HL-60 (cell line): ENCODE results near the gene PCCA.

Source experiments
- DNase-seq, 2 experiments: peaks; one replicate each; pipeline ENCODE4 v3.0.0-alpha.2; 2010 to 2020; ENCODE audit warnings: low read depth in 1 of 2, low spot score in 1 of 2
- H3K27ac ChIP-seq: fragments of 250-450 bp; sonication (Bioruptor Pico); replicated peaks from 2 replicates; pipeline ENCODE4 v1.5.1; 2020; ENCODE audit warnings: mild to moderate bottlenecking, moderate library complexity
- H3K27me3 ChIP-seq: fragments of 250-450 bp; sonication (Bioruptor Pico); 2 replicates; pipeline ENCODE4 v1.5.1; 2021; ENCODE audit warnings: mild to moderate bottlenecking, moderate library complexity; ENCODE audit not compliant: insufficient read depth, poor library complexity, severe bottlenecking
- H3K4me3 ChIP-seq: replicated peaks from 2 replicates; pipeline ENCODE4 v1.5.1; 2011; ENCODE audit warnings: mild to moderate bottlenecking, control low read depth, low read length; ENCODE audit not compliant: insufficient read depth
- GABPA ChIP-seq: IDR thresholded peaks from 2 replicates; pipeline ENCODE4 v1.6.1; 2012; ENCODE audit warnings: low read depth
- POLR2AphosphoS5 ChIP-seq: IDR thresholded peaks from 2 replicates; pipeline ENCODE4 v1.6.1; 2012; ENCODE audit warnings: low read depth
- SPI1 ChIP-seq: IDR thresholded peaks from 2 replicates; pipeline ENCODE4 v1.6.1; 2012; ENCODE audit warnings: low read depth, mild to moderate bottlenecking, borderline replicate concordance
- TF ChIP-seq, protein P1 (sequence below): IDR thresholded peaks from 2 replicates; pipeline ENCODE4 v1.6.1; 2012; ENCODE audit warnings: low read depth; ENCODE audit not compliant: insufficient replicate concordance
- TF ChIP-seq, protein P2 (sequence below): IDR thresholded peaks from one replicate; pipeline ENCODE4 v1.5.1; 2011; ENCODE audit warnings: low read length, control low read depth, inconsistent platforms; ENCODE audit not compliant: insufficient read depth

PCCA gene

DNA sequence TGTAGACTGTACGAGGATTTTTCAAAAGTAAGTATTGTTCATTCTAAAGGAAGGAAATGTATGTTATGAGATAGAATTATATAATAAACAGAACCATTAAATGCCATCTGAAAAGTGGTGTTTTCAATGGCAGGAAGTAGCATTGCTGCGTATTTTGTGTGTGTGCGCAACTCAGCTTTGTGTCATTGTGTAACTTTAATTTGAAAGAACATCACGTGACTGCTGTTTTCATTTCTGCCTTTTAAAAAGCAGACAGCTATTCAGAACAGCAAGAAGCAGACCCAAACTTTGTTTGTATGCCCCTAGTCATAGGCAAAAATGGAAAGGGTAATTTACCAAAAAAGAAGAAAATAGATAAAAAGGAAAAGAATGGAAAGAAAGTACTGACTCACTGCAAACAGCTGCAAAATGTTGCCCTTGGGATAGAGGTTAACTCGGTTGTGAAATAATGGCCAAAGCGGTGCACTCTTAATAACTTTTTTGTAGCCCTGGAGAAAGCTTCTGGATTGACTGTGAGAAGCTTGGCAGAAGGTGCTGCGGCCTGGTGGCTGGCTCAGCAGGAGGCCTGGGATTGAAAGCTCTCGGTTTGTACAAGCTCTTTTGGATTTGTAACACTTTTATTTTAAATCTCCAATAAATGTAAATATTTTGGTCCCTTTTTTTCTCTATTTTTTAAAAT is 402.4 kb downstream of the PCCA start:
- no peak overlapping the region for H3K27ac ChIP-seq
- TF ChIP-seq POLR2AphosphoS5 = no peak
- TF ChIP-seq SPI1 = no peak
- H3K27me3 ChIP-seq = peaks cover 4% of the 10 kb centered on the region
- no peak overlapping the region for H3K4me3 ChIP-seq
- DNase-seq = peak in 1 of 2 experiments; percentile 54

DNA sequence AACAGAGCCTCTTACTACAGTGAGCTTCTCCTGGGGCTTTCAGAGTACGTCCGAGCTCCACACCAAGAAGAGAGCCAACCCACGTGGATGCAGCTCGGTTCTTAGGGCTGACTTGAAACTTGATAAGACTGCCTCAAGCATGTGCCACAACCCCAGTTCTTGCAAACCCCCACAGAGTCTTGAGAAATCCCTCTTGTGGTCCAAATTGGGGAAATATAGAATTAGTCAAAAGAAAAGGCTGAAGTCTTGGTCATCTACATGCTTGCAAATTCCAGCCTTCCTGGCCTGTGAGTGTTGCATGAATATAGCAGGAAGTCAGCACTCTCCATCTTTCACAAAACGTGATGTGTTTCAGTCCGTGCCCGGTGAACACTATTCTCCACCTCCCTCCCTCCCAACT is 404.5 kb downstream of the PCCA start:
- H3K27me3 ChIP-seq = peaks cover 4% of the 10 kb centered on the region
- TF ChIP-seq, protein P1, sequence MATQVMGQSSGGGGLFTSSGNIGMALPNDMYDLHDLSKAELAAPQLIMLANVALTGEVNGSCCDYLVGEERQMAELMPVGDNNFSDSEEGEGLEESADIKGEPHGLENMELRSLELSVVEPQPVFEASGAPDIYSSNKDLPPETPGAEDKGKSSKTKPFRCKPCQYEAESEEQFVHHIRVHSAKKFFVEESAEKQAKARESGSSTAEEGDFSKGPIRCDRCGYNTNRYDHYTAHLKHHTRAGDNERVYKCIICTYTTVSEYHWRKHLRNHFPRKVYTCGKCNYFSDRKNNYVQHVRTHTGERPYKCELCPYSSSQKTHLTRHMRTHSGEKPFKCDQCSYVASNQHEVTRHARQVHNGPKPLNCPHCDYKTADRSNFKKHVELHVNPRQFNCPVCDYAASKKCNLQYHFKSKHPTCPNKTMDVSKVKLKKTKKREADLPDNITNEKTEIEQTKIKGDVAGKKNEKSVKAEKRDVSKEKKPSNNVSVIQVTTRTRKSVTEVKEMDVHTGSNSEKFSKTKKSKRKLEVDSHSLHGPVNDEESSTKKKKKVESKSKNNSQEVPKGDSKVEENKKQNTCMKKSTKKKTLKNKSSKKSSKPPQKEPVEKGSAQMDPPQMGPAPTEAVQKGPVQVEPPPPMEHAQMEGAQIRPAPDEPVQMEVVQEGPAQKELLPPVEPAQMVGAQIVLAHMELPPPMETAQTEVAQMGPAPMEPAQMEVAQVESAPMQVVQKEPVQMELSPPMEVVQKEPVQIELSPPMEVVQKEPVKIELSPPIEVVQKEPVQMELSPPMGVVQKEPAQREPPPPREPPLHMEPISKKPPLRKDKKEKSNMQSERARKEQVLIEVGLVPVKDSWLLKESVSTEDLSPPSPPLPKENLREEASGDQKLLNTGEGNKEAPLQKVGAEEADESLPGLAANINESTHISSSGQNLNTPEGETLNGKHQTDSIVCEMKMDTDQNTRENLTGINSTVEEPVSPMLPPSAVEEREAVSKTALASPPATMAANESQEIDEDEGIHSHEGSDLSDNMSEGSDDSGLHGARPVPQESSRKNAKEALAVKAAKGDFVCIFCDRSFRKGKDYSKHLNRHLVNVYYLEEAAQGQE = no peak
- no peak for TF ChIP-seq SPI1
- no peak overlapping the region for H3K4me3 ChIP-seq
- DNase-seq = peak; percentile 41 to 61
- H3K27ac ChIP-seq = no peak overlapping the region

DNA sequence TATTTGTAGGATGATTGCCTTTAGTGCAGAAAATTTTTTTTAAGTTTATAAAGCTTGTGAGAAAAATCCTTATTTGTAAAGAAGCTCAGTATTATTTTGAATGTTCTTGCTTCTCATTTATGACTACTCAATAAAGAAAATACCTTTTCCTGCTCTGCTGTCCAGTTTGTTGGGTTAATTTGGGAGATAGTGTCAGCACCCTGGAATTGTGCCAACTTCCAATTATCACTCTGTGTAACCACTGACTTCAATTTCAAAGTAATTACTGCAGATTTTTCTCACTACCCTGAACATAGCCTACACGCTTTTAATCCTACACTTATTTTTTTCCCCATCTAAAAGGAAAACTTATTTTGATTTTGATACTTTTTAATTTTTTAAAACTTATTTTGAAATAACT is 406.6 kb downstream of the PCCA start:
- Histone ChIP-seq H3K27me3 (no peaks in the 10 kb centered on the region), H3K4me3 (no peak overlapping the region), H3K27ac (no peak overlapping the region)
- TF ChIP-seq, protein P1 = no peak
- no peak for TF ChIP-seq SPI1
- no peak for TF ChIP-seq GABPA
- no peak for TF ChIP-seq POLR2AphosphoS5
- TF ChIP-seq, protein P2, sequence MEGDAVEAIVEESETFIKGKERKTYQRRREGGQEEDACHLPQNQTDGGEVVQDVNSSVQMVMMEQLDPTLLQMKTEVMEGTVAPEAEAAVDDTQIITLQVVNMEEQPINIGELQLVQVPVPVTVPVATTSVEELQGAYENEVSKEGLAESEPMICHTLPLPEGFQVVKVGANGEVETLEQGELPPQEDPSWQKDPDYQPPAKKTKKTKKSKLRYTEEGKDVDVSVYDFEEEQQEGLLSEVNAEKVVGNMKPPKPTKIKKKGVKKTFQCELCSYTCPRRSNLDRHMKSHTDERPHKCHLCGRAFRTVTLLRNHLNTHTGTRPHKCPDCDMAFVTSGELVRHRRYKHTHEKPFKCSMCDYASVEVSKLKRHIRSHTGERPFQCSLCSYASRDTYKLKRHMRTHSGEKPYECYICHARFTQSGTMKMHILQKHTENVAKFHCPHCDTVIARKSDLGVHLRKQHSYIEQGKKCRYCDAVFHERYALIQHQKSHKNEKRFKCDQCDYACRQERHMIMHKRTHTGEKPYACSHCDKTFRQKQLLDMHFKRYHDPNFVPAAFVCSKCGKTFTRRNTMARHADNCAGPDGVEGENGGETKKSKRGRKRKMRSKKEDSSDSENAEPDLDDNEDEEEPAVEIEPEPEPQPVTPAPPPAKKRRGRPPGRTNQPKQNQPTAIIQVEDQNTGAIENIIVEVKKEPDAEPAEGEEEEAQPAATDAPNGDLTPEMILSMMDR = no peak
- DNase-seq = no peak

DNA sequence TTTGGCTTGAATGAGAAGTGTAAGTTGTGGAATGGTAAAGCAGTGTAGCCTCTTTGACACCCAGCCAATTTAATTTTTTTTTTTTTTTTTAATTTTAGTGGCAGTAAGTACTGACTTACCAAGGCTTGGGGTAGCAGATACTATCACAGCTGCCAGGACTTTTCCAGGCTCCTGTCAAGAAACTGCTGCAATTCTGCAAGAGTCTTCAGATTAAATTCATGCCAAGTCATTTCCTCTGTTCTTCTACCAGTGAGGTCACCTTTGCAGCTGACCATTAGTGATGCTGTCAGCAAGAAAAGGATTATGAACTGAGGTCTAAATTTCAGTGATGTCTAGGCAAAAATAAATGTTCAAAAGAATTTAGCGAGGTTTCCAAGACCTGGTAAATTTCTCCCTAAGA is 408.5 kb downstream of the PCCA start:
- no peak overlapping the region for H3K27ac ChIP-seq
- TF ChIP-seq POLR2AphosphoS5 (no peak), SPI1 (no peak)
- no peaks in the 10 kb centered on the region for H3K27me3 ChIP-seq
- no peak for DNase-seq
- H3K4me3 ChIP-seq = no peak overlapping the region

DNA sequence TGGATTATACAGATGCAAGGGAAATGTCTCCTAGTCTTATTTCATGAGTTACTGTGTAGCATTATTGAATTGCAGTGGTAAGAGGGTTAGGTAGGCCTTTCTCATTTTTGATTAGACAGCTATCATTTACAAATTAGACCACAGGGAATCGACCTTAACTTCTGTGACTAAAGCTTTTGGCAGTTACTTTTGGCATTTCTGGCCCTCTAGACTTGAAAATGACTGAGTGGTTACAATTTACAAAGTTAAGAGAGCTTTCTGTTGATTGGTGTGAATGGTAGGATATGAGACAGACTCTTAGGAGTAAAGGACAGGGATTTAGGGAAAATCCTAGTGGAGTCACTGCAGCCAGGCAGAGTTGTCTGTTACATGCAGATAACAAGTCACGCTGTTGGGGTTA is 413.6 kb downstream of the PCCA start:
- DNase-seq = no peak
- H3K4me3 ChIP-seq = no peak overlapping the region
- H3K27ac ChIP-seq = no peak overlapping the region
- no peak for TF ChIP-seq POLR2AphosphoS5
- TF ChIP-seq, protein P1 = no peak
- TF ChIP-seq, protein P2 = no peak
- no peak for TF ChIP-seq SPI1
- no peak for TF ChIP-seq GABPA
- H3K27me3 ChIP-seq = peaks cover 3% of the 10 kb centered on the region
